ENCODE data around the gene OVOL3. TPM values are rescaled to one million over a fixed set of nuclear protein-coding genes. Genes with fewer than 3 reads are reported as not detected.

OVOL3 gene
- total RNA-seq, 1 donor from 2014 or later: not detected

DNA sequence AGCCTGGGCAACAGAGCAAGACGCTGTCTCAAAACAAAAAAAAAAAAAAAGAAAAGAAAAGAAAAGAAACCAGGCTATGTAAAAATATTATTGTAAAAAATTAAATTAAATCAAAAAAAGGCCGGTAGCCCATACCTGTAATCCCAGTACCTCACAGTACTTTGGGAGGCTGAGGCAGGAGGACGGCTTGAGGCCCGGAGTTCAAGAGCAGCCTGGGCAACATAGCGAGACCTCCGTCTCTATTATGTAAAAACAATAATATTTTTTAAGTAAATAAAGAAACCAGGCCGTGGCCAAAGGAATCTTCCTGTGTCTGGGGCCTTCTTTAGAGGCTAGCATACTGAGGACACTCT lies 28.2 kb downstream of the OVOL3 start:
- Mint-ChIP-seq H3K4me1 (ENCODE audit: unreplicated experiment) (peaks cover 16% of the 10 kb centered on the region), H3K4me3 (ENCODE audit: unreplicated experiment) (peak overlapping the region; percentile 86), H3K36me3 (ENCODE audit: low read depth, unreplicated experiment) (peaks cover 21% of the 10 kb centered on the region), H3K27me3 (ENCODE audit: unreplicated experiment) (peaks cover 15% of the 10 kb centered on the region), H3K9me3 (ENCODE audit: unreplicated experiment) (no peaks in the 10 kb centered on the region), H3K27ac (ENCODE audit: unreplicated experiment) (no peak overlapping the region)
- no peak for TF ChIP-seq CTCF (IDR thresholded peaks at IDR 0.05; ENCODE audit: unreplicated experiment)
- no peak for DNase-seq (ENCODE audit: low spot score)

DNA sequence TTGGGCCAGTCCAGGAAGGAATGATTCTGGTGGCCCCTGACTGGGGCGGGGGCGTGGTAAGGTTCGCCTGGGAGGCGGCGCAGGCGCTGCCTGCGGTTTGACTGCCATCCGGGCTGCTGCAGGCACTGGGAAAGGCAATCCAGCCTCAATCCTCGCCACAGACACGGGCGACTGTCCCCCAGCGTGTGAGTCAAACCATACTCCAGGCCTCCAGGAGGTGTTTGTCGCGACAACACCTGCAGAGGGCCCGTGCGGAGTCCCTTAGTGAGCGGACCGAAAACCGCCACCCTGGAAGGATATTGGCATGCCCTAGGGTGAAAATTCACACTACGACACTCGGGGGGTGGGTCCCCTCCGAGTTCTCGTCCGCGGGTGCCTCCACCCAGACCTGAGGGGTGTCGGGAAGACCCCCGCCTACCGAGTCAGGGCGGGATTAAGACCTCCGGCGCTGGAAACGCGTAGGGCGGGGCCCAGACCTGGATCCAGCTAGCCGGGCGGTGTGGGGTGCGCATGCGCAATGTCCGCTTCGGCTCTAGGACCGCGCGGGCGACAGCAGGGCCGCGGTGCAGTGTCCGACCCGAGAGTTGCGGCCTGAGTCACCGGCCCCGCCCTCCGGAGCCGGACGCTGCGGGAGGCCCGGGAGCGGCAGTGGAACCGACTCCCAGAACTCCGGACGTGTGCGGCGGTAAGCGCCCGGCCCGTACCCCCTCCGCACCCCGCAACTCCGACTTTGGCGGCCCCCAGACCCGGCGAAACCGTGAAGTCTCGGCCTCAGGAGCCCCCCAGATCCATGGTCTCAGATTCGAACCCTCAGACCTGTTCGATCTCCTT lies 28.7 kb downstream of the OVOL3 start, which contains the start of gene CAPNS1:
Gene CAPNS1, plus strand, starts transcription at position 594 of the 831 bp plus-strand sequence. CDS start 946 bp downstream, outside the sequence.
- H3K36me3 Mint-ChIP-seq (ENCODE audit: low read depth, unreplicated experiment): peaks cover 24% of the 10 kb centered on the region
- H3K9me3 Mint-ChIP-seq (ENCODE audit: unreplicated experiment): no peaks in the 10 kb centered on the region
- peaks cover 15% of the 10 kb centered on the region for H3K27me3 Mint-ChIP-seq (ENCODE audit: unreplicated experiment)
- H3K4me1 Mint-ChIP-seq (ENCODE audit: unreplicated experiment): peaks cover 16% of the 10 kb centered on the region
- no peak for TF ChIP-seq CTCF (IDR thresholded peaks at IDR 0.05; ENCODE audit: unreplicated experiment)
- H3K27ac Mint-ChIP-seq (ENCODE audit: unreplicated experiment): peak within 1 kb of the TSS; percentile 98
- H3K4me3 Mint-ChIP-seq (ENCODE audit: unreplicated experiment): peak within 1 kb of the TSS; percentile 99
- peak; percentile 97 for DNase-seq (ENCODE audit: low spot score)

DNA sequence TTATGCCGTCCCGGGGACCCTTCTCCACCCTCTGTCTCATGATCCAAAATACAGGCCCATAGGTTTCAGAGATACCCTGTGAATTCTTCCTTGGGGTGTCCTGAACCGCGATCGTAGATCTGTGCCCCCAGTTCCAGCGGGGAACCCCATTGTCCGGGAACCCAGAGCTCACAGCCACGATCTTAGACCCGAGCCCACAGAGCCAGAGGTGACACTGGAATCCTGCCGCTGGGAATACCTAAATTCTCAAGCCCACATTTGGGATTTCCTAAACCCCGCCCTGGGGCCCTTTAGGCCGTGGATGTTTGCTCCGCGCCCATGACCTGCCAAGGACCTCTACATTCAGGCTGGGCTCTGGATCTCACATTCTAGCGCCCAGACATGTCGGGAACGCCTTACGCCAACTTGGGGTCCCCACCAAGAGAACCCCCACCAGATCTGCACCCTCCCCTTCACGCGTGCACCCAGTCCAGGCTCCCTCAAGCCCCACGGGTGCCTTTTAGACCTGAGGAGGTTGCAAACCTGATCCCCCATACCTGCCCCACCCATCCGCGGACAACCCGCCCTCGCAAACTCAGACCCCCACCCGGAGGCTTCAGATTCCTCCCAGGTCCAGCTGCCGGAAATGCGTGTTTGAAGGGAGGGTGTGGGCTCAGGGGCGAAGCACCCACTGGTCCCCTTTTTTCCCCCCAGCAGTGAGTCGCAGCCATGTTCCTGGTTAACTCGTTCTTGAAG lies 29.5 kb downstream of the OVOL3 start:
- H3K27me3 Mint-ChIP-seq (ENCODE audit: unreplicated experiment): peaks cover 15% of the 10 kb centered on the region

GRCh38 chr19:36141039-36141927 lies 30.3 kb downstream of the OVOL3 start:
- Mint-ChIP-seq H3K4me1 (ENCODE audit: unreplicated experiment) (peaks cover 16% of the 10 kb centered on the region), H3K27me3 (ENCODE audit: unreplicated experiment) (peaks cover 11% of the 10 kb centered on the region), H3K9me3 (ENCODE audit: unreplicated experiment) (no peaks in the 10 kb centered on the region), H3K4me3 (ENCODE audit: unreplicated experiment) (peak overlapping the region; percentile 99), H3K27ac (ENCODE audit: unreplicated experiment) (peak overlapping the region; percentile 87), H3K36me3 (ENCODE audit: low read depth, unreplicated experiment) (peaks cover 36% of the 10 kb centered on the region)
- no peak for TF ChIP-seq CTCF (IDR thresholded peaks at IDR 0.05; ENCODE audit: unreplicated experiment)
- DNase-seq (ENCODE audit: low spot score): peak; percentile 85

More for the DNA sequence above, 29.5 kb downstream of the OVOL3 start:
- Mint-ChIP-seq H3K9me3 (ENCODE audit: unreplicated experiment) (no peaks in the 10 kb centered on the region), H3K27ac (ENCODE audit: unreplicated experiment) (peak overlapping the region; percentile 98), H3K4me3 (ENCODE audit: unreplicated experiment) (peak overlapping the region; percentile 99), H3K36me3 (ENCODE audit: low read depth, unreplicated experiment) (peaks cover 28% of the 10 kb centered on the region), H3K4me1 (ENCODE audit: unreplicated experiment) (peaks cover 16% of the 10 kb centered on the region)
- no peak for TF ChIP-seq CTCF (IDR thresholded peaks at IDR 0.05; ENCODE audit: unreplicated experiment)
- DNase-seq (ENCODE audit: low spot score): peak; percentile 39
